Endothelial cell (in vitro differentiated cells): ENCODE data around the gene FUT7. TPM values are rescaled to one million over a fixed set of nuclear protein-coding genes. Genes with fewer than 3 reads are reported as not detected.

Source experiments
- DNase-seq: peaks from one replicate; pipeline ENCODE4 v3.0.0; 2021; ENCODE audit warnings: low spot score
- H3K27ac Mint-ChIP-seq: one replicate; pipeline ENCODE4 v1.8.0; 2021; ENCODE audit warnings: mixed read lengths, inconsistent platforms; ENCODE audit not compliant: unreplicated experiment
- H3K27me3 Mint-ChIP-seq: one replicate; pipeline ENCODE4 v1.8.0; 2021; ENCODE audit warnings: mild to moderate bottlenecking, moderate library complexity, mixed read lengths, inconsistent platforms; ENCODE audit not compliant: unreplicated experiment
- H3K36me3 Mint-ChIP-seq: one replicate; pipeline ENCODE4 v1.8.0; 2021; ENCODE audit warnings: mild to moderate bottlenecking, low read depth, mixed read lengths, inconsistent platforms; ENCODE audit not compliant: unreplicated experiment
- H3K4me1 Mint-ChIP-seq: one replicate; pipeline ENCODE4 v1.8.0; 2021; ENCODE audit warnings: mild to moderate bottlenecking, mixed read lengths, inconsistent platforms; ENCODE audit not compliant: unreplicated experiment
- H3K4me3 Mint-ChIP-seq: one replicate; pipeline ENCODE4 v1.8.0; 2021; ENCODE audit warnings: mild to moderate bottlenecking, mixed read lengths, inconsistent platforms; ENCODE audit not compliant: unreplicated experiment
- H3K9me3 Mint-ChIP-seq: one replicate; pipeline ENCODE4 v1.8.0; 2021; ENCODE audit warnings: mixed read lengths, inconsistent platforms; ENCODE audit not compliant: unreplicated experiment
- total RNA-seq: library from RNA; stranded (reverse); fragmentation: NEBNext Ultra II Directional; extraction: Animal tissue kit (Norgen Biotek cat#: 25700); gene quantifications from one replicate; pipeline ENCODE4 v1.2.1, GENCODE V29; 2021; ENCODE audit not compliant: unreplicated experiment
- TF ChIP-seq, protein P1 (sequence below): fragments of 200-600 bp; sonication (generic); IDR thresholded peaks from one replicate; pipeline ENCODE4 v1.5.0; 2021; ENCODE audit warnings: antibody characterized with exemption; ENCODE audit not compliant: unreplicated experiment

FUT7 gene
- total RNA-seq, 1 donor from 2014 or later = not detected

- peaks cover 4% of the 10 kb centered on the region for H3K4me1 Mint-ChIP-seq
- peak; percentile 38 for DNase-seq
- H3K27ac Mint-ChIP-seq = no peak overlapping the region
- peaks cover 17% of the 10 kb centered on the region for H3K27me3 Mint-ChIP-seq
- TF ChIP-seq, protein P1, sequence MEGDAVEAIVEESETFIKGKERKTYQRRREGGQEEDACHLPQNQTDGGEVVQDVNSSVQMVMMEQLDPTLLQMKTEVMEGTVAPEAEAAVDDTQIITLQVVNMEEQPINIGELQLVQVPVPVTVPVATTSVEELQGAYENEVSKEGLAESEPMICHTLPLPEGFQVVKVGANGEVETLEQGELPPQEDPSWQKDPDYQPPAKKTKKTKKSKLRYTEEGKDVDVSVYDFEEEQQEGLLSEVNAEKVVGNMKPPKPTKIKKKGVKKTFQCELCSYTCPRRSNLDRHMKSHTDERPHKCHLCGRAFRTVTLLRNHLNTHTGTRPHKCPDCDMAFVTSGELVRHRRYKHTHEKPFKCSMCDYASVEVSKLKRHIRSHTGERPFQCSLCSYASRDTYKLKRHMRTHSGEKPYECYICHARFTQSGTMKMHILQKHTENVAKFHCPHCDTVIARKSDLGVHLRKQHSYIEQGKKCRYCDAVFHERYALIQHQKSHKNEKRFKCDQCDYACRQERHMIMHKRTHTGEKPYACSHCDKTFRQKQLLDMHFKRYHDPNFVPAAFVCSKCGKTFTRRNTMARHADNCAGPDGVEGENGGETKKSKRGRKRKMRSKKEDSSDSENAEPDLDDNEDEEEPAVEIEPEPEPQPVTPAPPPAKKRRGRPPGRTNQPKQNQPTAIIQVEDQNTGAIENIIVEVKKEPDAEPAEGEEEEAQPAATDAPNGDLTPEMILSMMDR = no peak
- H3K36me3 Mint-ChIP-seq = no peaks in the 10 kb centered on the region
- no peak overlapping the region for H3K4me3 Mint-ChIP-seq
- no peaks in the 10 kb centered on the region for H3K9me3 Mint-ChIP-seq
Measured at GRCh38 chr9:137069508-137070091, 37.7 kb upstream of the FUT7 start.

- Mint-ChIP-seq H3K27me3 (peaks cover 13% of the 10 kb centered on the region), H3K9me3 (no peaks in the 10 kb centered on the region), H3K4me3 (no peak overlapping the region), H3K4me1 (peaks cover 4% of the 10 kb centered on the region), H3K27ac (no peak overlapping the region), H3K36me3 (no peaks in the 10 kb centered on the region)
- TF ChIP-seq, protein P1 = no peak
- DNase-seq = no peak
Measured at GRCh38 chr9:137068539-137069507, 36.9 kb upstream of the FUT7 start.

DNA sequence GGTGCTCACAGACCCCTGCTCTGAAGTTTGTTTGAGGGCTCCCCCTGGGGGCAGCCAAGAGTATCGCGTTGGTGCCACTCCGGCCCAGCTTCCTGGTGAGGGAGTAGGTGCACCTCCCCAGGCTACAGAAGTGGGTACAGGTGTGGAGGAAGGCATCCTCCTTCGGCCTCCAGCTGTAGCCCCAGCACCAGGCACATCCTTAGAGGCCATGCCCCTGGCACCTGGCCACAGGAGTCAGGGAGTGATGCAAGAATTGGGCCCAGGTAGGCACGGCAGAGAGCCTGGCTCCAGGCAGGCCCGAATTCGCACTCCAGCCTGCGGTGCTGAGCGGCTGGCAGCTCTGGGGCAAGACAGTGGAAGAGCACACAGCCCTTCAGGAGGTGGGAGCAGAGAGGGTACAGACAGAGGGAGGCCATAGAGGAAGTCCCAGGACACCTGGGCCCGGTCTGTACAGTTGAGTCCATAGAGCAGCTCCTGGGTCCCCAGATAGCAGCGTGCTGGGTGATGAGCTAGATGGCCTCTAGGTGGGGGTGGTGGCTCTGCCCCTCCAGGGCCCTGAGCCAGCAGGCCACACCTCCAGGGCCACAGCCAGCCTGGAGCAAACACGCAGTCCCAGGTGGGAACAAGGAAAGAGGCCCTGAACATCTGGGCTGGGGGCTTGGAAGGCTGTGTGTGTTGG lies 36.1 kb upstream of the FUT7 start:
- peak; percentile 87 for DNase-seq
- no peaks in the 10 kb centered on the region for H3K36me3 Mint-ChIP-seq
- peaks cover 4% of the 10 kb centered on the region for H3K4me1 Mint-ChIP-seq
- TF ChIP-seq, protein P1 = peak; percentile 78
- peaks cover 11% of the 10 kb centered on the region for H3K27me3 Mint-ChIP-seq
- H3K4me3 Mint-ChIP-seq = no peak overlapping the region
- no peaks in the 10 kb centered on the region for H3K9me3 Mint-ChIP-seq
- no peak overlapping the region for H3K27ac Mint-ChIP-seq

DNA sequence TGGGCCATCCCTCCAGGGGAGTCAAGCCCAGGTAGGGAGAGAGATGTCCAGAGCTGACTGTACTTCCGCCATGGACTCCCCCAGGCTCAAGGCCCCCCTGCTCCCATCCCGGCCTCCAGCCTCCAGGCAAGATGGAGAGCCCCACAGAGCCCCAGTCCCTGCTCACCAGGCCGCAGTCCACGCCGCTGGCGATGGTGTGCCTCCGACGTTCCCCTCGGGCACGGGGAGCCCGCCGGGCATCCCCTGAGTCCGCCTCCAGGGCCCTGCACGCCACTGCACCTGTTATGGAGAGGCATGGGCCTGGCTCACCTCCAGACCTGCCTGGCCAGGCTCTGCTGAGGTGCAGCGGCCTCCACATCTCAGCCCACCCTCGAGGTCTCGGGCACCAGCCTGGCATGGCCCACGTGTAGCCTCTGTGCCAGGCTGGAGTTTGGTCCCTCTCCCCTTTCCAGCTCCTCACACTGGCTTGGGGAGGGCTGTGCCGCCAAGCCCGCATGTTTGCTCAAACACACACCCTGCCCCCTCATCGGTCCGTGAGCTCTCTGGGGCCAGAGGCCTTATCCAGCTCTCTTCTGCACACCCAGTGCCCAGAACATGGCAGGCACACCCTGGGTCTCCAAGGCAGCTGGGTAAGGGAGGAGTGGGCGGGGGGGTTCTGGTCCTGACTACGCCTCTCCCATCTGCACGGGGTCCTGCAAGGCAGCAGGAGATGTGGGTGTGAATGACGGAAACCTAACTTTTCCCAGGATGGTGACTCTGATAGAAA lies 34.4 kb upstream of the FUT7 start:
- Mint-ChIP-seq H3K27ac (no peak overlapping the region), H3K4me3 (no peak overlapping the region), H3K36me3 (no peaks in the 10 kb centered on the region), H3K4me1 (peaks cover 4% of the 10 kb centered on the region), H3K9me3 (no peaks in the 10 kb centered on the region), H3K27me3 (peaks cover 9% of the 10 kb centered on the region)
- DNase-seq = no peak
- TF ChIP-seq, protein P1 = no peak
